NCI-H510A (cell line): Measurements from ENCODE around the gene DDI2.
A peak's percentile ranks its signal among the peaks of the same experiment; 100 is the strongest.

ENCODE experiments used
- DNase-seq: peaks from one replicate; lab custom pipeline; 2025; lab: John Stamatoyannopoulos, UW

DDI2 gene

GRCh38 chr1:15702722-15703550 is 85.7 kb downstream of the DDI2 start:
- no peak for DNase-seq

GRCh38 chr1:15703562-15703961 is 86.3 kb downstream of the DDI2 start:
- no peak for DNase-seq

GRCh38 chr1:15704526-15705183 is 87.4 kb downstream of the DDI2 start:
- no peak for DNase-seq

GRCh38 chr1:15705184-15705566 is 87.9 kb downstream of the DDI2 start:
- no peak for DNase-seq

- no peak for DNase-seq
Measured at GRCh38 chr1:15706751-15707150, 89.5 kb downstream of the DDI2 start.

- DNase-seq = no peak
Measured at GRCh38 chr1:15707239-15707925, 90.1 kb downstream of the DDI2 start.

- peak; percentile 68 for DNase-seq
Measured at GRCh38 chr1:15708486-15709137, 91.4 kb downstream of the DDI2 start.

- DNase-seq = peak; percentile 23
Measured at GRCh38 chr1:15709226-15709625, 92.0 kb downstream of the DDI2 start.

GRCh38 chr1:15712168-15712567 is 94.9 kb downstream of the DDI2 start:
- no peak for DNase-seq

- DNase-seq = no peak
Measured at GRCh38 chr1:15714406-15715136, 97.3 kb downstream of the DDI2 start.

GRCh38 chr1:15717418-15718125 is 100.3 kb downstream of the DDI2 start:
- DNase-seq = no peak

GRCh38 chr1:15718199-15718601 is 100.9 kb downstream of the DDI2 start:
- DNase-seq = no peak
